ENCODE measurements around the gene NOTCH4.
A peak's percentile ranks its signal among the peaks of the same experiment; 100 is the strongest.
"Not testable (repeated sequence)": the region's sequence is repeated elsewhere in the genome, so short reads cannot be mapped to it uniquely, and the experiment has no call there.

Gene NOTCH4

DNA sequence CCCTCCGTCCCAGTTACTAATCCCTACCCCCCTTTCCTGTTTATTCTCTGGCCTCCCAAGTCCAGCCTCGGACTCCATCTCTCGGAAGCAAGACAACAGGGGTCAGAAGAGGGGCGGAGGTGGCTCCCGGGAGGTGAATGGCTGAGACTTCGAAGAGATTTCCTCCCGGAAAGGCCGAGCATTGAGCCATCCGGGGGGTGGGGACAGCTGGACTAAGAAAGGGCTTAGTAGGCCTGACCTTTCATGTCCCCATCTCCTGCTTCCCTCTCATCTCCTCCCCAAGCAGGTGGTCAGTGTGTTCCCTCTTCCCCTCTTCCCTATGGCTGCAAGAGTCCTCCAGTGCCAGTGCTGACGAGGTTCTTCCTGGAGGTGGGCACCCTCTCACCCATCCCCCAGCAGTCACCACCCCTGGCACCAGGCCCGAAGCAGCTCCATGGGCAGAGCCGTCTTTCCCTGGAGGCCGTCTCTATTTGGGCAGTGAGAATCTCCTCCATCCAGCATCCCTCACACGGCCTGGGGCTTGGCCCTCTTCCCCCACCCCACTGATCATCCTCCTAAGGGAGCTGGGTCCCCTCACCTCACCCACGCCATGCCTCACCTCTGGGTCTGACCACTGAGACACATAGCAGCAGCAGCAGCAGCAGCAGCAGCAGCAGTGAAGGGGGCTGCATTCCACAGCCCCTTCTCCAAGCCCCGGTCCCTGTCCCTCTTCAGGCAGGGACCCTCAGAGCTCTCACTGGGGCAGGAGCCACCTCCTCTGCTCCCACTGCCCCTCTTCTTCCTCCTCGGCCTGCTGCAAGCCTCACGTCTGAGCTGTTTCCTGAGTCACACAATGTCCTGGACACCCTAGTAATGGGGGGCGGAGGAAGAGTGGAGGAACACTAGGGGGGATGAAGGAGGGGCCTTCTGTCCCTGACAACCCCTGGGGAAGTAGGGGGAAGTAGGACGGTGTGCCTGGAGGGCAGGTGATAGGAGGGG, at the start of gene NOTCH4:
Gene NOTCH4, minus strand, starts transcription at position 810 of the 978 bp plus-strand sequence. Its CDS starts 139 bp downstream, at position 671.
- DNase-seq = no peak

GRCh38 chr6:32271429-32271828, 47.6 kb upstream of the NOTCH4 start:
- DNase-seq = no peak

GRCh38 chr6:32268459-32268858, 44.6 kb upstream of the NOTCH4 start:
- DNase-seq = not testable (repeated sequence)

GRCh38 chr6:32267035-32267434, 43.2 kb upstream of the NOTCH4 start:
- DNase-seq = no peak

DNA sequence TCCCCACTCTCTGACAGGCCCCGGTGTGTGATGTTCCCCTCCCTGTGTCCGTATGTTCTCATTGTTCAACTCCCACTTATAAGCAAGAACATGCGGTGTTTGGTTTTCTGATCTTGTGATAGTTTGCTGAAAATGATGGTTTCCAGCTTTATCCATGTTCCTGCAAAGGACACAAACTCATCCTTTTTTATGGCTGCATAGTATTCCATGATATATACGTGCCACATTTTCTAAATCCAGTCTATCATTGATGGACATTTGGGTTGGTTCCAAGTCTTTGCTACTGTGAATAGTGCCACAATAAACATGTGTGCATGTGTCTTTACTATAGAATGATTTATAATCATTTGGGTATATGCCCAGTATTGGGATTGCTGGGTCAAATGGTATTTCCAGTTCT, 33.4 kb upstream of the NOTCH4 start:
- not testable (repeated sequence) for DNase-seq

DNA sequence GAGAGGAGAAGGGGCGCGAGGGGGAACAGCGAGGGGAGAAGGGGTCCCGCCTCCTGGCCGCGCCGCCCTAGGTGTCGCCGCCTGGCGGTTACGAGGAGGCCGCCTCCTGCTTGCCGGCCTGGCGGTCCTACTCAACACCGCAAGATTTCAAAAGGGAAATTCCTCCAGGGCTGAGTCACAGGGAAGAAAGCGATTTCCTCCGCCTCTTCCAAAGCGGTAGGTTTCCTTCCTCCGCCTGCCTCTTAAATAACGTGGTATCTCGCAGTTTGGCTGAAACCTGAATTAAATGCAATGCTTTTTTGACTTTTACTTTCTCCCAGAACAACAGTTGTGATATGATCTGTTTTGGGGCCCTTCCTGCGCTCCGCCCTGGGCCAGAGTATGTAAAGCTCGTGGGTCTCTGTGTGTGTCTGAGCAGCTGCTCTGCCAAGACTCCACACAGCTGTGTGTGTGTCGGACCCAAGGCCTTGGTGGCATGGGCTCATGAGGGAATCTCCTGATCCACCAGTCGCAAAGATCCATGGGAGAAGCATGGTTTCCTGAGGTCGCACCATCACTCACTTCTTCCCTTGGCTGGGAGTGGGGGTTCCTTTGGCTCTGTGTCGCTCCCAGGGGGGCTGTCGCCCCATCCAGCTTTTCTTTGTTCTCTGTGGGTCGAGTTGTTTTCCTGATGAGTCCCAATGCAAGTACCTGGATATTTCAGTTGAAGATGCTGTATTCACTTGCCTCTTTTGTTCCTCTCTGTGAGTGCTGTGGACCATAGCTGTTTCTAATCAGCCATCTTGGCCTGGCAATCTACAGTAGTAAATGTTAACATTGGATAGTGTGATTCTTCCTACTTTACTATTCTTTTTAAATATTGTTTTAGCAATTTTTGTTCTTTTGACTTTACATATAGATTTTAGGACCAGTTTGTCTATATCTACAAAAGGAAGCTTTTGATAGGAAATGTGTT, 31.6 kb upstream of the NOTCH4 start:
- DNase-seq = no peak

- DNase-seq = no peak
Measured at GRCh38 chr6:32254761-32255198, 30.9 kb upstream of the NOTCH4 start.

DNA sequence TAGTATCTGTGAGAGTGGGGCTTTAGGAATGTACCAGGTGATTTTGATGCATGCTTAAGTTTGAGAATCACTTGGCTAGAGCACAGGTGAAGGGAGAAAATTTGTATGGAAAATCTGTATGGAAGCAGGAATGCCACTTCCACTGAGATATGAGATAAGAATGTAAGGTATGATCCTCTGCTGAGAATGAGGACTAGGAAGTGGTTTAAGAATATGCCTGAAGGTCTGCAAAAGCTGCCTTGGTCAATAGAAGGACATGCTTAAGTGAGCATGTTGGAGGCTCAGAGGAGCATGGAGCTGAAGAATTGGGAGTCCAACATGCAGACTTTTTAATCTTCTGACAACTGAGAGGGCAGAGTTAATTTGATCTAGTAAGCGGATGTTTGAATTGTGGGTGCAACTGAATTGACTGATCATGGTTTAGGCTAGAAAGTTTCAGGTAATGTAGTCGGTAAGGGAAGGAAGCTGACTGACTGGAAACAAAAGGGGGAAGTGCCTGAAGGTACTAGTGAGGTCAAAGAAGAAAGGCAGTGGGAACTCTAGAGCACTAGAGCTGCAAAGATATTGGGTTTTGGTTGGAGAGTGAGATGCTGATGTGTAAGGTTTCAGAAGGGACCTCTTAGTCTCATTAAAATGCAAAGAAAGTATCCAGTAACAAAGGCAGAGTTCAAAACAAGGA, 28.6 kb upstream of the NOTCH4 start:
- DNase-seq = no peak

GRCh38 chr6:32249262-32249661, 25.4 kb upstream of the NOTCH4 start:
- no peak for DNase-seq

- no peak for DNase-seq
Measured at GRCh38 chr6:32247401-32247800, 23.5 kb upstream of the NOTCH4 start.

DNA sequence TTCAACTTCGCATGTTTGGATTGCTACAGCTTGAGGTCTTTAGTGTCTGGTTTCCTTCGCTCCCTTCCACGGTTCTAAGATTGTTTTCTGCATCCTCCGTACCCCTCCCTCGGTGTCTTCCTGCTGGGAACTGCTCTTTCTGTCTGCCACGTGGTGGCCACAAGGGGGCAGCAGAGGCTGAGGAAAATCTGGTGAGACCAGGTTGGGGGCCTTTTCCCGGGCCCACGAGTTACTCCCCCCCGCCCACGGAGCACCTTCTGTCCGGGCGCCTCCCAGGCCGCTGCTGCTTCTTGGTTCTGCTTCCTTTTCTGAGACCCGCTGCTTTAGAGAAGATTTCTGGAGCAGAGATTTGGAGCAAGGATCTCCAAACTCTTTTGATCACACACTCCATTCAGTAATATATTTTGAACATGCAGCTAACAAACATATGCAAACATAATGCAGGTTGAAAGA, 21.1 kb upstream of the NOTCH4 start:
- peak; percentile 4 for DNase-seq

DNA sequence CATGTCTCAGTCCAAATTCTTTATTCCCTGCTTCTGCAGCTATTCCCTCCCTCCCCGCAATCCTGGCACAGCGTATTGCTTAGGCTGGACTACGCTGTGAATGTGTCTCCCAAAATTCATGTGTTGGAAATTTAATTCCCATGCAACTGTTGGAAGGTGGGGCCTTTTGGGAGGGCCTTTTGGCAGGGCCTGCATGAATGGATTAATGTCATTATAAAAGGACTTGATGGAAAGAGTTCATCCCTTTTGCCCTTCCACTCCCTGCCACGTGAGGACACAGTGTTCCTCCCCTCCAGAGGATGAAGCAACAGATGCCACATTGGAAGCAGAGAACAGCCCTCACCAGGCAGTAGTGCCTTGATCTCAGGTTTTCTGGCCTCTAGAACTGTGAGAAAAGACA, 20.4 kb upstream of the NOTCH4 start:
- no peak for DNase-seq

DNA sequence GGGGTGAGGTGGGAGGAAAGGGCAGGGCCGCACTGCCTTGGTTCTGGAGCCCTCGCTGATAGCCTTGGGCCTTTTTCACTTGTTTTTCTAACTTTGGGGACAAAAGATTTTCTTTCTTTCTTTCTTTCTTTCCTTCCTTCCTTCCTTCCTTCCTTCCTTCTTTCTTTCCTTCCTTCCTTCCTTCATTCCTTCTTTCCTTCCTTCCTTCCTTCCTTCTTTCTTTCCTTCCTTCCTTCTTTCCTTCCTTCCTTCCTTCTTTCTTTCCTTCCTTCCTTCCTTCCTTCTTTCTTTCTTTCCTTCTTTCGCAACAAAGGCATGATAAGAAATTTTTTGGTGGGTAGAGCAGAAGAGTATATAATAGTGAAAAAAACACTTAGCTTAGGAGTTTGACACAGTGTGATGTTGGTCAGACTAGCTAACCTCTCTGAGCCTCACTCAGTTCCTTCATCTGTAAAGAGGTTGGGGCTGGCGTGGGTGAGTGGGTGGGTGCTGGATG, 18.5 kb upstream of the NOTCH4 start:
- not testable (repeated sequence) for DNase-seq

GRCh38 chr6:32240686-32241085, 16.8 kb upstream of the NOTCH4 start:
- no peak for DNase-seq

DNA sequence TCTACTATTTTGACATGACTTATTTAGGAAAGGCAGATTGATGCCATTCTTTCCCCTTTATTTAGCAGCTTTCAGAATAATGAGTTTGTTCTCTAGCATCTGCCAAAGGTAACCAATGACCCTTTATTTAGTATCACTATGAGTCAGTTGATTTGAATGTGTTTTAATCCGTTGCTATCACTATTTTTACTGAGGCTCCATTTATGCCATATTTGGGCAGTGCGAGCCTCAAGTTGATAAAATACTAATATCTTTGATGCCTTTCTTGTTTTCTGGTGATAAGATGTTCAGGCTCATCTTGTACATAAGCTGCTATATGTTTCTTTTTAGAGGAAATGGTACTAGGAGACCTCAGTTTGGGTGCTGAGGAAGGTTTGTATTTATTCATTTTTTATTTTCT, 15.6 kb upstream of the NOTCH4 start:
- no peak for DNase-seq

DNA sequence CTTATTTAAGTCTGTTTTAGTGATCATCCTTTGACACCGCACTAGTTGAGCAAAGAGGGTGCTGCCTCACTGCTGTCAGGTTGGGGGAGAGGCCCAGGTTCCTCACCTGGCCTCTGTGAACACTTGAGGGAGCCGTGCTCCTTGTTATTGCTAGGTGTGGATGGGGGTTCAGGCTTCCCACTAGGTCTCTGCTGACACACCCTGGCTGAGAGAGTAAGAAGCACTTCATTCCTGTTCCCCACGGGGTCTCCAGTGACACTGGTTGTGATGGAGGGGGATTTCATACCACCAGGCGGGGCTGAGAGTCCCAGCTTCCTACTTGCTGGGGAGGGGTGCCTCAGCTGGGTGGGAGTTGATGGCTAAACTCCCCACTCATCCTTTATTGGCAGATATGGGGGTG, 11.1 kb upstream of the NOTCH4 start:
- DNase-seq = no peak

GRCh38 chr6:32226434-32226833, 2.6 kb upstream of the NOTCH4 start:
- DNase-seq = no peak

- no peak for DNase-seq
Measured at GRCh38 chr6:32224696-32225095, 829 bp upstream of the NOTCH4 start.

DNA sequence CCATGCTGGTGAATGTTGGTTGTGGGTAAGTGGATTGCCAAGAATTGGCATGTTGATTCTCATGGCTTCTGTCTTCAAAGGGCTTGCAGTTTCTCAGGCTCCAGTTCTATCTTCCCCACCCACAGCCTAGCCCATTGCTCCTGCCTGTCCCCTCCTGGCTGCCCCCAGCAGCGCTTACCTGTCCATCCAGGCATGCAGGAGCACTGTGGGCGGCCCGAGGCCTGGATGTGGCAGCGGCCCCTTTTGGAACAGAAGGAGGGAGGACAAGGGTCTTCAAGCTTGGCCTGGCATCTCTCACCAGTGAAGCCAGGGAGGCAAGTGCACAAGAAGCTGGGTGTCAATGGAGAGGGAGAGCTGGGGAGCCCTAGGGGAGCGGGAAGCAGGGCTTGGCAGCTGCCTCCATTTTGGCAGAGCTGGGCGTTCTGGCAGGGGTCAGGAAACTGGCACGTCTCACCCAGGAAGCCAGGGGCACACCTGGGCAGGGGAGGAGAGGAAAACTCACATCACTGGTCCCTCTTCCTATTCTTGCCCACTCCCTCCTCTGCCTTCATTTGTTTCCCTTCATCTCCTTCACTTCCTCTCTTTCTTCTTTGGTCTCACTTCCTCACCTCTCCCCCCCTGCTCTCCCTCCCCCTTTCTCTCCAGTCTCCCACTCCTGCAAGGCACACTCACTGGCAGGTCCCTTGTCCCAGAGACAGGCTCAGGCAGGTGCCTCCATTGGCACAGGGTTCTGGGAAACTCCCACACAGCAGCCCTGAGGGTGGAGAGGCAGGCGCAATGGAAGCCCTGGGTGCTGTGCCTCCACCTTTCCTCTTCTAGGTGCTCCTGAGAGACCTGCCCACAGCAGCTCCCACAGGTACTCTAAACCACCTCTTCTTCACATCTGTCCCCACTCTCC, 1.3 kb downstream of the NOTCH4 start:
- DNase-seq = no peak

GRCh38 chr6:32220021-32220420, 3.8 kb downstream of the NOTCH4 start:
- no peak for DNase-seq

GRCh38 chr6:32218167-32218566, 5.7 kb downstream of the NOTCH4 start:
- DNase-seq = no peak
